Measurements from ENCODE around the gene OR51I1.

DNA sequence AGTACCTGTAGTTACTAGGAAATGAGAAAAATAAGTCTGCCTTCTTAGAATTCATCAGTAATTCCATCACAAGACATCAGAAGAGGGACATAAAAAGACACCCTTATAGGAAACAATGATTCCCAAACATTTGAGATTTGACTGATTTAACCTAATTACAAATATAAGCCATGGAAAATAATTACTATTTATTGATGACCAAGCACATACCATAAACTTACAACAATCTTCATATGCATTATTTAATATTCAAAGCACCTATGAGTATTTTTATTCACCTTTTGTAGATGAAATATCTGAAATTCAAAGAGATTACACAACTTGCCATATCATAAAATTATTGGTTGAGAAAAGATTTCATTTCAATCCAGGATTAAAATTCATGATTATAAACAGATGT is 32.6 kb upstream of the OR51I1 start:
- no peak for TF ChIP-seq POLR2A (IDR thresholded peaks at IDR 0.05)
- TF ChIP-seq, protein P1, sequence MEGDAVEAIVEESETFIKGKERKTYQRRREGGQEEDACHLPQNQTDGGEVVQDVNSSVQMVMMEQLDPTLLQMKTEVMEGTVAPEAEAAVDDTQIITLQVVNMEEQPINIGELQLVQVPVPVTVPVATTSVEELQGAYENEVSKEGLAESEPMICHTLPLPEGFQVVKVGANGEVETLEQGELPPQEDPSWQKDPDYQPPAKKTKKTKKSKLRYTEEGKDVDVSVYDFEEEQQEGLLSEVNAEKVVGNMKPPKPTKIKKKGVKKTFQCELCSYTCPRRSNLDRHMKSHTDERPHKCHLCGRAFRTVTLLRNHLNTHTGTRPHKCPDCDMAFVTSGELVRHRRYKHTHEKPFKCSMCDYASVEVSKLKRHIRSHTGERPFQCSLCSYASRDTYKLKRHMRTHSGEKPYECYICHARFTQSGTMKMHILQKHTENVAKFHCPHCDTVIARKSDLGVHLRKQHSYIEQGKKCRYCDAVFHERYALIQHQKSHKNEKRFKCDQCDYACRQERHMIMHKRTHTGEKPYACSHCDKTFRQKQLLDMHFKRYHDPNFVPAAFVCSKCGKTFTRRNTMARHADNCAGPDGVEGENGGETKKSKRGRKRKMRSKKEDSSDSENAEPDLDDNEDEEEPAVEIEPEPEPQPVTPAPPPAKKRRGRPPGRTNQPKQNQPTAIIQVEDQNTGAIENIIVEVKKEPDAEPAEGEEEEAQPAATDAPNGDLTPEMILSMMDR (IDR thresholded peaks at IDR 0.05), result no peak
